Common myeloid progenitor, CD34-positive (primary cell): ENCODE measurements around the gene APOO.
A peak's percentile ranks its signal among the peaks of the same experiment; 100 is the strongest.

ENCODE experiments used
- CTCF ChIA-PET: fragments of 350-600 bp; sonication (Branson Sonifier 250); formaldehyde crosslinking; loops from one replicate; lab custom pipeline; 2021; ENCODE audit warnings: antibody characterized with exemption; lab: Charles Lee
- POLR2A ChIA-PET: fragments of 350-600 bp; sonication (Branson Sonifier 250); formaldehyde crosslinking; loops from one replicate; lab custom pipeline; 2021; ENCODE audit warnings: antibody characterized with exemption; lab: Charles Lee
- DNase-seq, 3 donors: peaks; one replicate each; pipeline versions ENCODE4 v3.0.0 to v3.0.0-alpha.2; 2013
- H3K27ac ChIP-seq, 2 experiments: 1 replicate in 1 of 2; 2 replicates in 1 of 2; pipeline ENCODE4 v1.7.0; 2013; ENCODE audit warnings: inconsistent platforms in 2 of 2, low read length in 2 of 2, mild to moderate bottlenecking in 2 of 2, low read depth in 1 of 2, moderate library complexity in 1 of 2; ENCODE audit not compliant: severe bottlenecking in 2 of 2, insufficient read depth in 1 of 2, poor library complexity in 1 of 2
- H3K27me3 ChIP-seq, 5 experiments: replicated peaks in 2 of 5; 1 replicate in 3 of 5; 2 replicates in 2 of 5; pipeline versions ENCODE4 v1.6.1 to v1.7.0; 2013; ENCODE audit warnings: low read length in 4 of 5, mild to moderate bottlenecking in 2 of 5, moderate library complexity in 2 of 5, inconsistent platforms in 1 of 5; ENCODE audit not compliant: insufficient read depth in 5 of 5, control insufficient read depth in 4 of 5
- H3K36me3 ChIP-seq, 4 experiments: 1 replicate in 2 of 4; 2 replicates in 2 of 4; pipeline versions ENCODE4 v1.6.1 to v1.7.0; 2013; ENCODE audit warnings: low read length in 3 of 4, control low read depth in 1 of 4, mild to moderate bottlenecking in 1 of 4; ENCODE audit not compliant: control insufficient read depth in 4 of 4, insufficient read depth in 4 of 4
- H3K4me1 ChIP-seq, 4 experiments: 1 replicate in 3 of 4; 2 replicates in 1 of 4; pipeline versions ENCODE4 v1.6.1 to v1.7.1; 2013; ENCODE audit warnings: low read length in 3 of 4, mild to moderate bottlenecking in 3 of 4, control low read depth in 1 of 4, inconsistent platforms in 1 of 4, moderate library complexity in 1 of 4; ENCODE audit not compliant: control insufficient read depth in 4 of 4, insufficient read depth in 4 of 4; ENCODE audit errors: control extremely low read depth in 1 of 4
- H3K4me3 ChIP-seq, 7 experiments: 1 replicate in 4 of 7; 2 replicates in 3 of 7; pipeline versions ENCODE4 v1.5.1 to v1.7.0; 2013; ENCODE audit warnings: mild to moderate bottlenecking in 7 of 7, low read length in 6 of 7, moderate library complexity in 6 of 7, inconsistent platforms in 2 of 7, low read depth in 2 of 7, control low read depth in 1 of 7; ENCODE audit not compliant: insufficient read depth in 4 of 7, control insufficient read depth in 1 of 7; ENCODE audit errors: extremely low read depth in 1 of 7
- H3K9me3 ChIP-seq, 5 experiments: 1 replicate in 4 of 5; 2 replicates in 1 of 5; pipeline versions ENCODE4 v1.6.1 to v1.7.1; 2013; ENCODE audit warnings: low read length in 4 of 5, mild to moderate bottlenecking in 2 of 5, inconsistent platforms in 1 of 5, low read depth in 1 of 5, moderate library complexity in 1 of 5; ENCODE audit not compliant: control insufficient read depth in 4 of 5, insufficient read depth in 2 of 5; ENCODE audit errors: control extremely low read depth in 1 of 5
- WGBS: methylation state at CpG from one replicate; pipeline ENCODE4 v1.1.5; 2013; ENCODE audit not compliant: insufficient coverage; 5-methylcytosine and 5-hydroxymethylcytosine counted together

The APOO gene

DNA sequence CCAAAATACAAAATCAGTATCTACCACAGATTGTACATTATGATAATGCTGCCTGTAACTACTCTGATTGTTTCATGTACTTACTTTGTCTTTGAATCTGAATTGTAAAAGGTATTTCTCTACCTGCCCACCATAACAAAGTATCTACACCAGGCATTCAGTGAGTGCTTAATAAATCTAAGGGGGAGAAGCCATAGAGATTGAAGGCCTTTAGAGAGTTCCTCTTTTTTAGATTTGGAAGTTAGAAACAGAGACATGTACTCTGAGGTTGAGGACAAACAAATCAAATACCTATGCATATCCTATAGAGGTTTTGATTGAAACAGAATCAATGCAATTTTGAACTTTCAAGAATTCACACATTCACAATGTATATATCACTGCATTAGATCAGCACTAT, 82.1 kb downstream of the APOO start:
- CTCF ChIA-PET: no interaction called here
- Histone ChIP-seq H3K4me1 (no peaks in the 10 kb centered on the region), H3K27me3 (no peaks in the 10 kb centered on the region), H3K9me3 (no peaks in the 10 kb centered on the region), H3K27ac (no peak overlapping the region), H3K4me3 (no peak overlapping the region), H3K36me3 (no peaks in the 10 kb centered on the region)
- POLR2A ChIA-PET: no interaction called here
- peak in 2 of 3 donors; percentile 11 to 26 for DNase-seq

DNA sequence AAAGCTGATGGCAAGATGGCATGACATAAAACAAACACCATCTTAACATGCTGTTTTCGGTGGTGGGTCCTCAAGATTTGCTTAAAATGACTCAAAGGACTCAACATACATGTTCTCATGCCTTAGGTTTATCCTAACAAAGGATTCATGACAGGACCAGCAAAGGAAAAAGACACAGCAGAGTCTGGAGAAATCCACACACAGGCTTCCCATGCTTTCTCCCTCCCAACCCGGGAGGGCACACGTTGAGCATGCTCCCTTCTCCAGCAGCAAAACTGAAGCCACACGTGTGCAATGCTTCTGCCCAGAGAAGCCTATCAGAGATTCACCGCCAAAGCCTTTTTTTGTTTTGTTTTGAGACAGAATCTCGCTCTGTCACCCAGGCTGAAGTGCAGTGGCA, 84.9 kb downstream of the APOO start:
- Histone ChIP-seq H3K27ac (no peak overlapping the region), H3K9me3 (no peaks in the 10 kb centered on the region), H3K27me3 (no peaks in the 10 kb centered on the region), H3K4me1 (no peaks in the 10 kb centered on the region), H3K4me3 (no peak overlapping the region), H3K36me3 (no peaks in the 10 kb centered on the region)
- no peak for DNase-seq
- CTCF ChIA-PET: no interaction called here
- WGBS: 90% methylated on average over 5 of the region's 6 CpGs
- POLR2A ChIA-PET: no interaction called here

DNA sequence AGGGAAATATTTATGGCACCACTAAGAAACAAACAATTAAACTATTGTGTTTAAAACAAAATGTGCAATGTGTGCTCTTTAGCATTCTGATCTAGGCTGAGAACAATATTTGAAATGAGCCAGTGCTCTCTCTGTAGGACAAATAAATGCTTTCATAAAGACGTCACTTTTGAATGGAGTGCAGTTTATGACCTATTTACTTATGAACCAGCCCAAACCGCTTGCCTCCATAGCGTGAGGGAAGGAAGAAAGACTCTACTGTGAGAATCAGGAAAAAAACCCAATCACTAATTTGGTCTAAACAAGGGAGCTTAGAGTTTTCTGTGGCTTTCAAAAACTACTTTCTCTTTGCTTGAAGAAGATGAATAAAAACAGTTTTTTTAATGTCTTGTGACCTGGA, 85.3 kb downstream of the APOO start:
- H3K9me3 ChIP-seq: no peaks in the 10 kb centered on the region
- H3K36me3 ChIP-seq: no peaks in the 10 kb centered on the region
- peaks cover 0 to 2% (median 0%) of the 10 kb centered on the region in 4 experiments for H3K4me1 ChIP-seq
- ChIA-PET CTCF (no interaction called here), POLR2A (no interaction called here)
- WGBS: 88% methylated on average over 3 of the region's 3 CpGs
- H3K27me3 ChIP-seq: no peaks in the 10 kb centered on the region
- H3K4me3 ChIP-seq: no peak overlapping the region
- H3K27ac ChIP-seq: no peak overlapping the region
- DNase-seq: no peak

DNA sequence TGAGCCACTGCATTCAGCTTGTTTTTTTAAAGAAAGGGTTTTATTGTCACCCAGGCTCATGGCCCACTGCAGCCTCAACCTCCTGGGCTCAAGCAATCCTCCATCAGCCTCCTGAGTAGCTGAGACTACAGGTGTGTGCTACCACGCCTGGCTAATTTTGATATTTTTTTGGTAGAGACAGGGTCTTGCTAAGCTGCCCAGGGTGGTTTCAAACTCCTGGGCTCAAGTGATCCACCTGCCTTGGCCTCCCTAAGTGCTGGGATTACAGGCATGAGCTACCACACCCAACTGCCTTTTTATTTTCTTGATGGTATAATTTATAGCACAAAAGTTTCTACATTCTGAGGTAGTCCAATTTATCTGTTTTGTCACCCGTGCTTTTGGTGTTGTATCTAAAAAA, 85.9 kb downstream of the APOO start:
- Histone ChIP-seq H3K36me3 (no peaks in the 10 kb centered on the region), H3K27me3 (no peaks in the 10 kb centered on the region), H3K4me1 (peaks cover 0 to 3% (median 0%) of the 10 kb centered on the region in 4 experiments), H3K27ac (no peak overlapping the region), H3K4me3 (no peak overlapping the region), H3K9me3 (no peaks in the 10 kb centered on the region)
- ChIA-PET CTCF (no interaction called here), POLR2A (no interaction called here)
- DNase-seq: no peak
- 74% methylated on average over 2 of the region's 2 CpGs for WGBS

DNA sequence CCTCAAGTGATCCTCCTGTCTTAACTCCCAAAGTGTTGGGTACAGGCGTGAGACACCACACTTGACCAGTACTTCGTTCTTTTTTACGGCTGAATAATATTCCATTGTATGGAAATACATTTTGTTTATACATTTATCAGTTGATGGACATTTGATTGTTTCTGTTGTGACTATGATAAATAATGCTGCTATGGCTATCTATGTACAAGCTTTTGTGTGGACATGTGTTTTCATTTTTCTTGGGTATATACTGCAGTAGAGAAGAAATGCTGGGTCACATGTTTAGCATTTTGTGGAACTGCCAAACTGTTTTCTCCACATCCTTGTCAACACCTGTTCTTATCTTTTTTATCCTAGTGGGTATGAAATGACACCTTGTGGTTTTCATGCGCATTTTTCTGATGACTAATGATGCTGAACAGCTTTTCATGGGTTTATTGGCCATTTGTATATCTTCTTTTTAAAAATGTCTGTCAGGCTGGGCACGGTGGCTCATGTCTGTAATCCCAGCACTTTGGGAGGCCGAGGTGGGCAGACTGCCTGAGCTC, 87.4 kb downstream of the APOO start:
- no peak overlapping the region for H3K4me3 ChIP-seq
- DNase-seq: no peak
- no peaks in the 10 kb centered on the region for H3K27me3 ChIP-seq
- peaks cover 0 to 3% (median 0%) of the 10 kb centered on the region in 4 experiments for H3K4me1 ChIP-seq
- ChIA-PET POLR2A (no interaction called here), CTCF (interaction anchor here (1.2 kb wide), 1 partner anchor 82 kb away, joined by 3 read pairs; no protein-coding TSS in a partner anchor)
- H3K36me3 ChIP-seq: no peaks in the 10 kb centered on the region
- 75% methylated on average over 3 of the region's 6 CpGs for WGBS
- no peaks in the 10 kb centered on the region for H3K9me3 ChIP-seq
- H3K27ac ChIP-seq: no peak overlapping the region

DNA sequence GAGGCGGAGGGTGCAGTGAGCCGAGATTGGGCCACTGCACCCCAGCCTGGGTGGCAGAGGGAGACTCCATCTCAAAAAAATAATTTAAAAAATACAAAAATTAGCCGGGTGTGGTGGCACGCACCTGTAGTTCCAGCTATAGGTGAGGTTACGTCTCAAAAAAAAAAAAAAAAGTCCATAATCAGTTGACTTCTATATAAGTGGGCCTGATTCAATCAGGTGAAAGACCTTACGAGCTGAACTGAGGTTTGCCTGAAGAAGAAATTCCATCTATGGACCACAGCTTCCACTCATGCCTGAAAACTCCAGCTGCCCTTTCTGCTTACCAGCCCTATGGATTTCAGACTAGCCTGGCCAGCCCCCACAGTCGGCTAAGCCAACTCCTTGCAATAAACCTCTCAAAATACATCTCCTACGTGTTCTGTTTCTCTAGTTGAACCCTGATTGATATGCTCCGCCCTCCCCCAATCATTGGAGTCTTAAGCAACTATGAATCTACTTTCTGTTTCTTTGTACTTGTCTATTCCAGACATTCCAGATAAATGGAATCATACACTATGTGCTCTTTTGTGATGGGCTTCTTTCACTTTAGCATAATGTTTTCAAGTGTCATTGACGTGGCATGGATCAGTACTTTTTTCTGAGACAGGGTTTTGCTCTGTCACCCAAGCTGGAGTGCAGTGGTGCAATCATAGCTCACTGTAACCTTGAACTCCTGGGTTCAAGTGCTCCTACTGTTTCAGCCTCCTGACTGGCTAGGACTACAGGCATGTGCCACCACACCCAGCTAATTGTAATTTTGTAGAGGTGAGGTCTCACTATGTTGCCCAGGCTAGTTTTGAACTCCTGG, 88.1 kb downstream of the APOO start:
- no peaks in the 10 kb centered on the region for H3K36me3 ChIP-seq
- H3K9me3 ChIP-seq: no peaks in the 10 kb centered on the region
- peaks cover 0 to 3% (median 0%) of the 10 kb centered on the region in 4 experiments for H3K4me1 ChIP-seq
- H3K27me3 ChIP-seq: no peaks in the 10 kb centered on the region
- ChIA-PET CTCF (interaction anchor here (1.2 kb wide), 1 partner anchor 82 kb away, joined by 3 read pairs; no protein-coding TSS in a partner anchor), POLR2A (no interaction called here)
- H3K4me3 ChIP-seq: no peak overlapping the region
- DNase-seq: no peak
- WGBS: 89% methylated on average over 7 of the region's 10 CpGs
- no peak overlapping the region for H3K27ac ChIP-seq

DNA sequence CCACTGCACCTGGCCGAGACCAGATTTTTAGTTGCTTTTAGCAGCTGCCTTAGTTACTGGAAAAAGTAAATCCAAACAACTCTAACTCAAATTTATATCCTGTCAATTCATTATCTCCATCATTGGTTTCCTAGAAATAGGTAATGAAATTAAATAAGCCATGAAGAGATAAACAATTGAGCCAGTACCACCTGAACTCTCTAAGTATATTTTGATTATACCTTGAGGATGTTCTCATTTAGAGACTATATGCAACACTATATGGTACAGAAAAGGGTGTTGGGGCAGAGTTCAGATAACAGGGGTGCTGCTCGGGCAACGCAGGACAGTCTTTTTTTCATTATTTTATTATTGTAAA, 89.8 kb downstream of the APOO start:
- Histone ChIP-seq H3K4me1 (peaks cover 0 to 3% (median 0%) of the 10 kb centered on the region in 4 experiments), H3K4me3 (no peak overlapping the region), H3K36me3 (no peaks in the 10 kb centered on the region), H3K9me3 (peaks cover 0 to 3% (median 2%) of the 10 kb centered on the region in 5 experiments), H3K27me3 (peaks cover 0 to 4% (median 0%) of the 10 kb centered on the region in 5 experiments), H3K27ac (no peak overlapping the region)
- POLR2A ChIA-PET: no interaction called here
- DNase-seq: no peak
- no CpG with 5 or more reads among the region's 3 CpGs for WGBS
- CTCF ChIA-PET: no interaction called here
